ENCODE data around the gene CIB2.

- TF ChIP-seq CTCF (IDR thresholded peaks at IDR 0.05) (no peak), POLR2A (IDR thresholded peaks at IDR 0.05) (no peak)
These were observed 36.1 kb upstream of the CIB2 start for GRCh38 chr15:78167227-78167888.

All from prostate gland (tissue), 2 donors.